ENCODE measurements around the gene MUC5AC.

GRCh38 chr11:1207401-1208143, 49.8 kb downstream of the MUC5AC start:
- TF ChIP-seq CTCF (IDR thresholded peaks at IDR 0.05; ENCODE audit: poor library complexity, severe bottlenecking) (no peak), TAF1 (IDR thresholded peaks at IDR 0.05; ENCODE audit: low read depth) (no peak)
